Activated T-cell treated with anti-CD3 and anti-CD28 coated beads for 48 hours (primary cell): Measurements from ENCODE around the gene DSCAML1.

Experiments used
- DNase-seq: peaks from one replicate; pipeline ENCODE4 v3.0.0-alpha.2; 2020; ENCODE audit warnings: low read depth

Gene DSCAML1

DNA sequence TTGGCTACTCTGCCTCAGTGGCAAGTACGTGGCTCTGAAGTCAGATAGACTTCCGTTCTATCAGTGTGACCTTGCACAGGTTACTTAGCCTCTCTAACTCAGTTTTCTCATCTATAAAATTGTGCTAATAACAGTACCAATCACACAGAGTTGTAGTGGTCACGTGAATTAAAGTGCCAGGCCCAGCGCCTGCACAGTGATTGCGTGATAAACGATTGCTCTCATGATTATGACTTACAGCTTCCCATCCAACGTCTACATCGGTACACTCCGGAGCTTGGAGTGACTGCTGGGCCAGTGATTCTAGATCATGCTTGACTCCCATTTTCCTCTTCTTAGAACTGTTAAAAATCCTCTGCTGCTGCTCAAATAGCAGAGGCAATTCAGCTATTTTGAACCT, 247.6 kb downstream of the DSCAML1 start:
- DNase-seq = no peak

DNA sequence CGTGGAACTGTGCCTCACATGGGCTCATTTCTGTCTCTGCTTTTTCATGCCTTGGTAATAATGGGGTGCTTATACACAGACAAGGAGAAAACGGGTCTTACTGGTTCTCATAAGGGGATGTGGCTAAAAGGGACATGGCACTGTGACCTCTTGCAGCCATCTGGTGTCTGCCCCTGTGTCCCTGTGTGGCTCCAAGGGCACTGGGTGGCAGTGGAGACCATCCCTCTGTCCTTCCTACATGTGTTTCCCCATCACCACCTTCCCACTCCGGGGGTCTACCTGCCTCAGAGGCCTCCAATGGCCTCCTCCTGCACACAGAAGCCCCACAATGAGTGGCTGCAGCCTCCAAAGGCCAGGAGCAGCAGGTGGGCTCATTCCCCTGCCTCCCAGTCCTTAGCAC, 248.1 kb downstream of the DSCAML1 start:
- DNase-seq = no peak

DNA sequence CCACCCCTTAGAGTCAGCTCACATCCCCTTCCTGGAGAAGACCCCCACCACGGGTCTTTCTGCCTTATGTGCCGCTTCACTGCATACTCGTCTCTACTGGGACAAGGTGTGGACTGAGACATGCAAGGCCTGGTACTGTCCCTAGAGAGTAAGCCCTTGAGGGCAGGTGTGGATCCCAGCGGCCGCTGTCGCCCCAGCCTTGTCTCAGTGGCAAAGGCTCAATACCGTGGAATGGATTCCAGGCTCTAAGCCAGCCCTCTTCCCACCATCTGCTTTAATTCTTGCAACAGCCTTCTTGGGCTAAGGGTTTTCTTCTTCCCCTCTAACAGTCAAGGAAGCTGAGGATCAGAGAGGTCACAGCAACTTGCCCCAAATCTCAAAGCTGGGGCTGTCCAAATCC, 249.1 kb downstream of the DSCAML1 start:
- DNase-seq = no peak

DNA sequence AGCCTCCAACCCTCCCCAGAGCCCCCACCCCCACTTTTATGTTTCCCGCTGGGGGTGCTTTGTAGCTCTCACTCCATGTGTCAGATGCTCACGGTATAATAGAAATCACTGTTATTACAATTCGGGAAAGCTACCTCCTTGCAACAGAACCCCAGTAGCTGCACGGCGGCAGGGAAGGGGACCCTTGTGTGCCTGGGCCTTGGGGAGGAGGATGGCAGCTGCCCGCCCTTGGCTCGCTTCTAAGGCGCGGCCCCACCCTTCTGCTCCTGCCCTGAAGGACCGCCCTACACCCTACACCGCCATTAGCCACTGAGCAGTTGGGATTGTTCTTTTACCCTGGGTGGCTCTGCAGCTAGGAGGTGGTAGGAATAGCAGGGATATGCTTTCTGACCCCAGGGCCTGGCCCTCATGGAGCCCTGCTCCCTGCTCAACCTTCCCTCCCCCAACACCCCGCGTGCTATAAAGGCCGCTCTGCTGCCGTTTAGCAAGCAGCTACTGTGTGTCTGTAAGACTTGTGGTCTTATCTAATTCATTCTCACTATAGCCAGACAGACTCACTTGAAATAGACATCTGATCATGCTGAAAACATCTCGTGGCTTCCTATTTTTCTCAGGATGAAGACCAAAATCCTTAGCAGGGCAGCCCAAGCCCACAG, 249.7 kb downstream of the DSCAML1 start:
- no peak for DNase-seq

DNA sequence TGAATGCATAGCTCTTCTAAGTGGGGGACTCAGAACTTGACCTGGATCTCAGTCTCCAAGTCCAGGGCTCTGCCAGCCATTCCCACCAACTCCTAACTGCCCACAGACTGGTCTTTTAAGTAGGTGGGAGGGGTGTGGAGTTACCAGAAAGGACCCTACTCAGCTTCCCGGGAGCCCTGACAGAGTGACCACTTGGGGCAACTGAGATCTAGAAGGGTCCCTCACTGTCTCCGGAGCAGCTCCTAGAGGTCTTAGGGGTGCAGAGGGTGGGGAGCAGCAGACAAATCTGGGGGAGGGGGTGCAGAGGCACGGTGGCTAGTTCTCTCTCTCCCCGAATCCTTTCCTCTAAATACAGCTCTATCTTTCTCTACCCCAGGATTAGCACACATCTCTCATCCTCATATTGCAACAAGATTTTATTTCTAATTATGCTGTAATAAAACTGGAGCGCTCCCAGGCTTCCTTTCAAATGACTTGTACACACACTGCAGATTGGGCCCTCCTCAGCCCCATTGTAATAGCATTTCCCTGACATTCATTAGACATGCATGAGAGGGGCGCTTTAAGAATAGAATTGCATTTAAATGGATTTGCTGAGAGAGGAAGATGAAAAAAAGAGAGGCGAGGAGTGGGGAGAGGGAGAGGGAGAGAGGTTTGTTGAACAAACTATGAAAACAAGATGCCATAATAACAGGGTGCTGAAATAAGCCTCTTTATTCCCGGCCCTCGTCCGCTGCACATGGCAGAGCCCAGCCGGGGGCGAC, 250.4 kb downstream of the DSCAML1 start:
- no peak for DNase-seq

DNA sequence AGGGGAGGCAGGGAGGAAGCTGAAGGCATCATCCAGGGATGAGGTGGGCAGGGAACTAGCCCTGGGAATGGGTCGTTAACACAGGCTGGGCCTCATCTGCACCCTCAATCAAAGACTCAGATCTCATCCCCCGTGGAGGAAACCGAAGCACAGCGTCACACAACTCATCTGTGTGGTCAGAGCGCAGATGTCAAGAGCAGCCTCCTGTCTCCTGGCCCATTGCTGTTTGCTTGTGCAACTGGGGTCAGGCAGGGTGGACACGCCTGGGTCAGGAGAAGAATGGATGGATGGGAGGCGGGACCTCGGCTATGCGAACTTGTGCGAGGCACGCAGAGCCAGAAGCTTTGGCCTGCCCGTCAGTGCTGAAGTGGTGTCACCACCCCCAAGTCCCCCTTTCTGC, 251.3 kb downstream of the DSCAML1 start:
- no peak for DNase-seq

DNA sequence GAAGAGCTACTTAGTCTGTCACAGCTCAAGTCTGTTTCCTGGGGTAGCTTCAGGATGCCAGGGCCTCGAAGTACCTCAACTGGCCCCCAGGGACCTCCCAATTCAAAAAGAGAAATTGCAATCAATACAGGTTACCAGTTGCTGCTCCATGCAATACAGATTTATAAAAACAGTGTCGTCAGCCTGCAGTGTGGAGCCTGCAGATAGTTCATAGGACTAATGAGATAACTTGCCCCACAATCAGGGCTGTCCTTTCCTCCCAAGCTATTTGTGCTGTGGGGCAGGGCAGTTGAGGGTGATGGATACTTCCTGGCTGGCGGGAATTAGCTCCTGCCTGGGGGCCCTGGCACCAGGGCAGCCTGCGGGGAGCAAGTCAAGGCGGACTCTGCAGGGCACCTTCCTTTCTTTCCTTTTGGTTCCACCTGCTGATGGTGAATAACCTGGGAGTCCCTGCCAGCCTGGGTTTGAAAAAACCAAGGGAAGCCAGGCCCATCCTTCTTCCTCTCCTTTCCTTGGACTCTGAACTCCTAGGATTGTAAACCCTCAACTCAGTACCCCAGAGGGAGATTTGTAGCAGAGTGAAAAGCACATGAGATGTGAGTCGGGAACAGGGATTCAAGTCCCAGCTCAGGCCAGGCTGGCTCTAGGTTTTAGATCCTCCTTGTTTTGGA, 252.8 kb downstream of the DSCAML1 start:
- DNase-seq = no peak

DNA sequence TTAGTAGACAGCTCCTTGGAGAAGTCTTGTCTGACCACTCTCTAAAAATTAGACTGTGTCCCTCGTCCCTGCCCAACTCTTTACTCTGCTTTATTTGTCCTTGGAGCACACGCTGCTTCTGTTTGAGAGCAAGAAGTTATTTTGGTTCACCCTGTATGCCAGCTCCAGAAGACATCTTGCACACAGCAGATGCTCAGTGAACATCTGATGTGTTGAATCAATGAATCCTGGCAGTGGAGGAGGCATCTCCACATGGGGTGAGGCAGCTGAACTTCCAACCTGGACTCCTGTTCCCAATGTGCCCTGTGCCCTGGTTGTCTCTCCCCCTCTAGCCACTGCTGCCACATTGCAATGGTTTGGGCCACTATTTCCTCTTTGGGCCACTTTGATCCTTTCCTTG, 255.8 kb downstream of the DSCAML1 start:
- DNase-seq = no peak

DNA sequence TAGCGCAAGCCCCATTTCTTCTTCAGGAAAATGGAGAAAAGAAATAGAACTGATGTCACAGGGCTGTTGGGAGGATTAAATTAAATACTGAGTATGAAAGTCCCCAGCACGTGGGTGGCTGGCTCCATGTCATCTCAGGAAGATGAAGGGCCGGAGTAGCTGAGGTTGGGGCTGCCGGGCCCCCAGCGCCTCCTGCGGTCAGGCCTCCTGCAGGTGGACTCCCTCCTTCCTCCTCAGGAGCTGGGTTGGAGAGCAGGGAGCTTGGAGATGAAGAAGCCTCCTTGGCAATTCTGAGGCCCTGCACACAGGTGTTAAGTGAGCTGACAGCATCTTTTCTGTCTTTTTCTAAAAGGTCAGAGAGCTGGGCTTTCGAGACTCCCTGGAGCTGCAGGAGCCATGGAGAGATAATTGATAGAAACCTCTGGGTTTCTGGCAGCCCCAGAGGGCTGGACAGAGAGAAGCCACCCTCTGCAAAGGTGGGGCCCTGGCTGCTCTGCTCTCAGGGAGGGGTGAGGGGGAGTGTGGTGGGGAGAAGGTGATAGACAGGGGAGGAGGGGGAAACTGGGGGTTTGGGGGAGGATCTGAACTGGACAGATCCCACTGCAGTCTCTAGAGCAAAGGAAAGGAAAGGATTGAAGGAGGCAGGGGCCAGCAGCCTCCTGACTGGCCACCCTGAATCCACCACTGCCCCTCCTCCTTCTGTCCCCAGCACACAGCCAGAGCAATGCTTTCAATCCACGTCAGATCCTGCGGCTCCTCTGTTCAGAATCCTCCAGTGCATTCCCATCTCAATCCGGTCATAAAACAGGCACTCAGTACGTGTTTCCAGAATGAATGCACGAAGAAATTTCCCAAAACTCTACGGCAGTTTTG, 258.5 kb downstream of the DSCAML1 start:
- no peak for DNase-seq

DNA sequence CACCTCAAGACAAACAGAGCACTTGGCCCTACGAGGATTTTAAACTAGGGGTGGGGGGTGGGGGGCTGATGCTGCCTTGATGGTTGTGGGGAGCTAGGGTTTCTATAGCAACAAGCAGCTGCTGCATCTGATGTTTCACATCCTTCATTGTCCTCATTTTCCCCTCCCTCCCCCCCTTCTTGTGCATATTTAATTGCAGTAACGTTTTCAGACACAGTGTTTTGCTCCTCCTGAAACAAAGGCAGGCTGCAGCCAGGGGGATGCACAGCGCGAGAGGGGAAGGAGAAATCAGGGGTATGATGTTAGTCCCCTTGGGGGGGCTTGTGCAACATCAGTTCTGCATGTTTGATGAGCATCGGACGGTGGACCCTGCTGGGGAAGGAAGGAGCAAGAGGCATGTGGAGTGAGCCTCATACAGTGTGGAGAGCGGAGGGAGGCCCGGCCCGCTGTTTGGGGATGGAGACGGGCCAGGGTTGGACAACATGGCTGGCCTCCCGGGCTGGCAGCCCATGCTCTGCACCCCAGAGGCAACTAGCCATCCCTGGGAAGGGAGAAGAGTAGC, 261.1 kb downstream of the DSCAML1 start:
- DNase-seq = no peak

DNA sequence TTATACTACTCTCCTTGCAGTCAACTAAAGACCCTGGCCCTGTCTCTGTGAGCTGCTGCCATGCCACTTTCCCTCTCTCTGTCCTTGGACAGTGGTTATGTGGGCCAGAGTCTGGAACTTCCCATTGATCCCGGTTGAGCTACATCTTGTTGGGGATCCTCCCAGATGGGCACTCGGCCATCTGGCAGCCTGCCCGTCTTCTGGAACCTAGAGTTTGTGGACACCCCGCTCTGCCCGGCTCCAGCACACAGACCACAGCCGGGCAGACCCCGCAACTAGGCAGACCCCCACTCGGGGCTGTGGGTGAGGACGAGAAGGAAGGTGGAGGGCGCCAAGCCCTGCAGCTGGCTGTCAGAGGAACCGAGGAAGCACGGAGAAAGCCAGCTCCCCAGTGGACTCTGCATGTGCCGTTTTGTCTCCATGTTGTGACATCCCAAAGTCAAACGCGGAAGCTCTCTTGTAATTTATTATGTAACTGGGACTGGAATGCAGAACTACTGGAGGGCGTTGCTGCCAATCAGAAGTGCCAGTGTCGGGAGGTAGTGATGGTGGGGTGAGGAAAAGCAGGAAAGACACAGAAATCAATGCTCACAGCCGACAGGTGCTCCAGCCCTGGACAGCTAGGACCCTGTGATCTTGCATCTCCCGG, 261.7 kb downstream of the DSCAML1 start:
- DNase-seq = no peak

DNA sequence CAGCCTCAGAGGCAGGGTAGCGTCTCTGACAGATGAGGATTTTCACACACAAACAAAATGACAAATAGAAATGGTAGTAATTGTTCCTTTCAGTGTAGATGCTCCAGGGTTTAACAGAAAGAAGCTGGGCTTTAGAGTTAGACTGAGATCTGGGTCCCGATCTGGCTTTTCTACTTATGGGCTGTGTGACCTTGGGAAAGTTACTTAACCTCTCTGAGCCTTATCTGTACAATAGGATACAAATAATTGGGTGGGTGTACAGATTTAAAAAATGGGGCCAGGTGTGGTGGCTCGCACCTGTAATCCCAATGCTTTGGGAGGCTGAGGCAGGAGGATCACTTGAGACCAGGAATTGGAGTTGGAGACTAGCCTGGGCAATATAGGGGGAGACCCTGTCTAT, 264.4 kb downstream of the DSCAML1 start:
- no peak for DNase-seq

DNA sequence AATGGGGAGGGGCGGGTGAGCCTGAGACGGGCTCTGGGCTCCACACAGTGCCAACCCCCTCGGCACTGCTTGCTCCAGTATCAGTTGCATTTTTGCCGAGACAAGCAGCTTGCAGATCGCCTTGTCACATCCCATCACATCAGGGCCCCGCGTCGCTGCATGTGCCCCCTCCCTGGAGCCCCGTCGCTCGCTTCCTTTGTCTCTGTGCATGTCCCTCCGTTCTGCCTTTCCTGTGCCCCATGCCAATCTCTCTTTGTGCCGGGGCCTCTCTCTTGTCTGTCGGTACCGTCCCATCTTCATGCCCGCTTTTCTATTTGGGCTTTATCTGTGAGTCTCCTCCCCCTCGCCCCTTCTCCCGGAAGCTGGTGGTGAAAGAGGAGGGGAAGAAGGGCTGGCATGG, 267.2 kb downstream of the DSCAML1 start:
- DNase-seq = no peak

DNA sequence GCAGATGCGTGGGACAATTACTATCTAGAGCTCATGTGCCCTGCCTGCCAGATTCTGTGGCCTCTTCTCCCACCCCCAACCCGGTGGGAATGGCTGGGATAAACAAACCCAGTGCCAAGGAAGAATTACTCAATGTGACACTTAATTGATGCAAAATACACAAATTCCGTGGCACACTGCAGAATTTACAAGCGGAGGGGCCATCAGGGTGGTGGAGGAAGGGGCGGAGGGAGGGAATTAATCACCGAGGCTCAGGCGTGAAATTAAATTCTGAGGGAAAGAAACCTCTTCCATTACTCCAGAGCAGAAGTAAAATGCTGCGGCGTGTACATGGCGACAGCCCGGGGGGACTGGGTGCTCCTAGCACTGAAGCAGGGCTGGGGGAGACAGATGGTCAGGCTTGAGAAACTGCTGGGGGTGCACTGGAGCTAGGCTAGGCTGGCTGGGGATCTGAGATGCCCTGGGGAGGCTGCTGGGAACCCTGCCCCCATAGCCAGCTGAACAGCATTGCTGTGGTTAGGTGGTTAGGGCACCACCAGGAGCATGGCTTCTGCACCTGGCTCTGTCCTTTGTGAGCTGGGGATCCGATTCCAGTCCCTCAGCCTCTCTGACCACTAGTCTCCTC, 268.8 kb downstream of the DSCAML1 start:
- DNase-seq = no peak

DNA sequence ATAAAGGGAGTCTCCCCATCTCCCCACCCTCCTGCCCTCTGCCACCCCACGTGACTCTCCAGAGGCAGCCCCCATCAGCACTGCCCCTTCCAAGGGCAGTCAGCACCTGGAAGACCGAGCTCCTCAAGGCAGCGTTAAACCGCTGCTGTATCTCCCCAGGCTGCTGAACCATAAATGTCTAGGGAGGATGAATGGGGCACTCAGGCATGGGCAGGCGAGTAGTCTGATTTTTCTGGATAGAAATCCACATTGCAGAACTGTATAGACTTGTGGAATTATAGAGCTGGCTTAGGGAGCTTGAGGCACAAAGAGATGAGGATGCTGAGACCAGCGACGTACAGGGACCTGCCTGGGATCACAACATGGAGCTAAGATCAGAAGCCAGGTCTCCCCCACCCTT, 269.7 kb downstream of the DSCAML1 start:
- DNase-seq = no peak

DNA sequence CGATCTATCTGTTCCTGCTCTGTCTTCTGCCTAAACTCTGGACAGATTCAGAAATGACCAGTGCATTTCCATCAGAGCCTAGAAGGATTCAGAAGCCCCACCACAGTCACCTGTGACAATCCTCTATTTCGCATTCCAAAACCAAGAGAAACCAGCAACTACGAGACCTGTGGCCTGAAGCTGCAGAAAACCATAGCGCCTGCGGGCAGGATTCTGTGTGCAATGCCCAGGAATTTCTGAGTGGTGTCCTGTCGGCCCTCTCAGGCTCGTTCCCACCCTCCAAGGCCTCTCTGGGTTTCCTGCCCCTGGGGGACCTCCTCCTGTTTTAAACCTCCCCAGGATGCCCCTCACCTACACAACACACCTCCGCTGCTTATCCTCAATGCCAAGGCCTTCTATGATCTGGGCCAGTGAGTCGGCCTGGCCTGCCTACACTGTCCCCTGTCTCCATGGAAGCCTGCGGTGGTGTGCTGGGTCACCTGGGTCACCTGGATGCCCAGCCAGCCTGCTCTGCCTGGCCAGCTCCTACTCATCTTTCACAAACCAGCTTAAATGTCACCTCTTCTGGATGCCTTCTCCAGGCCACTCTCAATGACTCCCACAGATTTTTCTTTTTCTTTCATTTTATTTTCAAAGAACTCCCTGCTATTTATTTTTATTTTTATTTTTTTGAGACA, 271.0 kb downstream of the DSCAML1 start:
- DNase-seq = no peak

DNA sequence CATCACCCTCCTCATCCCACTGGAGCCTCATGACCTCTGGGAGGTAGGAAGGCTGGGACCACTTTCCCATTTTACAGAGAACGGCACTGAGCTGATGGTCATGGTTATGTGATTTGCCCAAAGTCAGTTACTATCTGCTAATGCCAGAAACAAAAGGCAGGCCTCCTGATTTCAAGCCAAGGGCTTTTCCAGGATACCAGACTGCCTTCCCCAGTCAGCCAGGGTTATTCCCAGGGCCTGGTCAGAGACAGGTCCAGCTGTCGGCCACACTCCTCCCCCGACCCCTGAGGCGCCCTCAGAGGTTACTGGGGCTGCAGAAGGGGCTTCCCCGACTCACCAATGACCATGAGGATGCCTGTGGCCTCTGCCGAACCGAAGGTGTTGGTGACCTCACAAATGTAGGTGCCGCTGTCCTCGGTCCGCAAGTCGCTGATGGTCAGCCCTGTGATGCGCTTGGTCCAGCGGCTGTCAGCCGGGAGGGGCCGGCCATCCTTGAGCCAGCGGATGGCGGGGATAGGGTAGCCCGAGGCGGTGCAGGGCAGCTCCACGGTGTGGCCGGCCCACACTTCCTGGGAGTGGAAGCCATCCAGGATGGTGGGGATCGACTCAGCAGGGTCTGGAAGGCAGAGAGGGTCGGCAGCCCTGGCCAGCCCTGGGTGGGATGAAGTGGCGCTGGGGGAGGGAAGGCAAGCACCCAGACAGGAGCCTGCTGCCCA, 272.4 kb downstream of the DSCAML1 start:
- DNase-seq = no peak

DNA sequence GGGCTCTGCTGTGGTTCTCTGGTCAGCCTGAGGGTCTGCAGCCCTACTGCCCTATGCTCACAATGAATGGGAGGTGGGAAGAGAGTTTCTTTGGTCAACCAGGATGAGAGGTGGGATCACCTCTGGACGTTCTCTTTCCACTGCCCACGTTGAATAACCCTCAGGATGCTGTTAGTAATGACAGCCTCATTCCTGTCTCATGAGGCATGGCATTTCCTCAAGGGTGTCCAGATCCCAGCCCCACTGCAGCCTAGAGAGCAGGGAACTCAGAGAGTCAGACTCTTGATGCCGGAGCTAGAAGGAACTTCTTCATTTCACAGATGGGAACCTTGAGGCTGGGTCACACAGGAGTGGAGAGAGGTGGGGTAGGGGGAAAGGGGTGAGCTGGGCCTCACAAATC, 273.3 kb downstream of the DSCAML1 start:
- DNase-seq = no peak

DNA sequence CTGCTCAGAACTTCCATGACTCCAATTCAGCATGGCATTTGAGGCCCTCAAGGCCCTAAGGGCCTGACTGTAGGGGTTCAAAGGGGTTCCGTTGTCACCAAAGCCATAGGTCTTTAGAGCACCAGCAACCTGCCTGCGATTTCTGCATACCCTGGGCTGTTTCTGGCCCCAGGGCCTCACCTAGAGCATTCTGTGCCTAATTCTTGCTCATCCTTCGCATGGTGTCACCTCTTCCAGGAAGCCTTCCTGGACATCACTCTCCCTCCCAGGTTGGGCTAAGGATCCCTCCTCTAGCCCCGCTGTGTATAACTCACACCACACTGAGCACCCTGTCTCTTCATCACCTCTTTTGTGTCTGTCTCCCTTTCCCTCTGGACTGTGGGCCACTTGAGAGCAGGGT, 275.0 kb downstream of the DSCAML1 start:
- DNase-seq = no peak

DNA sequence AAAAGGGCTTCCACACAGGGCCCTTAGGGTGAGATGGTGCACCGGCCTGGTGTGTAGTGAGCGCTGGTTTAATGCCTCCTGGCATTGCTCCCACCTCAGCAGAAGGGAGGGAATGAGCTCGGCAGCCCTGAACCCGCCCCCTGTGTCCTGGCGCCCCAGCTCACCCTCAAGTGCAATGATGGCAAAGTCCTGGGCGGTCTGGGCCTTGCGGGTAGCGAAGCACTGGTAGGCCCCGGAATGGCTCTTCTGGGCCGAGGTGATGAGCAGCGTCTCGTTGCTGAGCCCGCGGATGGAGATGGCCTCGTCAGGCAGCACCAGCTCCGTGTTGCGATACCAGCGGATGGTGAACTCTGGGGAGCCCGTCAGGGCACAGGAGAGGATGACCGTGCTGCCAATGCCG, 276.1 kb downstream of the DSCAML1 start:
- no peak for DNase-seq
